ENCODE results near the gene ZNF785.
A peak's percentile ranks its signal among the peaks of the same experiment; 100 is the strongest.
"Not testable (repeated sequence)": the region's sequence is repeated elsewhere in the genome, so short reads cannot be mapped to it uniquely, and the experiment has no call there.

Gene ZNF785

DNA sequence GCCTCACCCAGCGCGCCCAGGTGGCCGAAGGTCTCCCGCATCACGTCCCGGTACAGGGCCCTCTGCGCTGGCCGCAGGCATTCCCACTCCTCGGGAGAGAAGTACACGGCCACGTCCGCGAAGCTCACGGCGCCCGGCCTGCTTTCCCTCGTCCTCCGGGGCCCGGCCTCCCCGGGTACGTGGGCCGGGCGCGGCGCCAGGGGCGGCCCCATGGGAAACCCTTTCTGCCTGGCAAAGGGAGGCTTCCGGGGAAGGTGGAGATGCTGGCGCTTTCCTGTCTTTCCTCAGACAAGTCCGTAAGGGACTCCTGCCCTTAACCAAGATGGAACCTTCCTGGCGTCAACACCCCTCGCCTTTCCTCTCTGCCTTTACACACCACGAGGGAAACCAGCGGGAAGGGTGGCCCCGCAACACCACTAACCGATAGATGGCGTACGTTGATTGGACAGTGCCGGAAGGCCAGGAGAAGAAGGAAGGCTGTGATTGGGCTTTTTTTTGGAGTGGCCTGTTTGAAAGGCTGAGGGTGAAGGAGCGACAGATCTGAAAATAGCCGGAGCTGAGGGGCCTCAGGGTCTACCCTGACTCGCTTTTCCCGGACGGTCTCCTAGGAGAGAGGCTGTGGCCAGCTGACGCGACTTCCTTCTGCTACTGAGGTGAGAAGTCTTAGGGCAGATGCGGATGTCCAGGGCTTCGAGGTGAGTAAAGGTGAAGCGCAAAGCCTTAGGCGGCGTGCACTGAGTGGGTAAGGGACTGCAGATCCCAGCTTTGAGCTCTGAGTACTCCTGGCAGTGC, at the start of gene ZNF785:
Gene ZNF785, minus strand, starts transcription at position 298 of the 792 bp plus-strand sequence. Its CDS starts 86 bp downstream, at position 212.
- ATAC-seq (replicated peaks; ENCODE audit: extremely low read depth, poor library complexity, severe bottlenecking) (peak; percentile 99), DNase-seq (ENCODE audit: low spot score in 2 of 2) (peak; percentile 79 to 91)
- H3K36me3 Mint-ChIP-seq (ENCODE audit: insufficient read depth): peaks cover 9% of the 10 kb centered on the region
- H3K27me3 Mint-ChIP-seq: no peaks in the 10 kb centered on the region
- peaks cover 15% of the 10 kb centered on the region for H3K4me1 Mint-ChIP-seq
- H3K4me3 Mint-ChIP-seq: peak within 1 kb of the TSS; percentile 82
- no peaks in the 10 kb centered on the region for H3K9me3 Mint-ChIP-seq
- H3K27ac Mint-ChIP-seq (ENCODE audit: low read depth): peak within 1 kb of the TSS; percentile 84

DNA sequence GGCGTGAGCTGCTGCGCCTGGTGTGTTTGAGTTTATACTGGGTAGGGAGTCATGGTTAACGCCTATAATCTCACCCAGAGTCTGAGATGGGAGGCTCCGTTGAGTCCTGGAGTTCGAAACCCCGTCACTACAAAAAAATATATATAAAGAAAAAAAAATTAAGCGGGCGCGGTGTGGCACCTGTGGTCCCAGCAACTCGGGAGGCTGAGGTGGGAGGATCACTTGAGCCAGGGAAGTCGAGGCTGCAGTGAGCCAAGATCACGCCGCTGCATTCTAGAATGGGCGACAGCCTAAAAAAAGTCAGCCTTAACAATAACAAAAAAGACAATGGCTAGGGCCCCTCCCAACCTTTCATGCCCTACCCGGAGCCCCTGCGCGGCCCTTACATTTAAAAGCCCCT, 48.0 kb upstream of the ZNF785 start:
- no peak for ATAC-seq (replicated peaks; ENCODE audit: extremely low read depth, poor library complexity, severe bottlenecking)

DNA sequence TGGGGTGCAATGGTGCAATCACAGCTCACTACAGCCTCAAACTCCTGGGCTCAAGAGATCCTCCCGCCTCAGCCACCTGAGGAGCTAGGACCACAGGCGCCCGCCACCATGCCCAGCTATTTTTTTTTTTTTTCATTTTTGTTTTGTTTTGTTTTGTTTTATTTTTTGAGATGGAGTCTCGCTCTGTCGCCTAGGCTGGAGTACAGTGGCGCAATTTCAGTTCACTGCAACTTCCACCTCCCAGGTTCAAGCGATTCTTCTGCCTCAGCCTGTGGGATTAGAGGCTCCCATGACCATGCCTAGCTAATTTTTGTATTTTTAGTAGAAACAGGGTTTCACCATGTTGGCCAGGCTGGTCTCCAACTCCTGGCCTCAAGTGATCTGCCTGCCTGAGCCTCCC, 47.0 kb upstream of the ZNF785 start:
- H3K4me1 Mint-ChIP-seq: peaks cover 22% of the 10 kb centered on the region
- not testable (repeated sequence) for H3K9me3 Mint-ChIP-seq; H3K27ac Mint-ChIP-seq (ENCODE audit: low read depth); DNase-seq (ENCODE audit: low spot score in 2 of 2); H3K36me3 Mint-ChIP-seq (ENCODE audit: insufficient read depth); H3K27me3 Mint-ChIP-seq; ATAC-seq (replicated peaks; ENCODE audit: extremely low read depth, poor library complexity, severe bottlenecking); H3K4me3 Mint-ChIP-seq

More for the DNA sequence above, 48.0 kb upstream of the ZNF785 start:
- Mint-ChIP-seq H3K36me3 (ENCODE audit: insufficient read depth) (peaks cover 9% of the 10 kb centered on the region), H3K4me1 (peaks cover 21% of the 10 kb centered on the region), H3K9me3 (no peaks in the 10 kb centered on the region), H3K4me3 (peak overlapping the region; percentile 75), H3K27ac (ENCODE audit: low read depth) (peak overlapping the region; percentile 96), H3K27me3 (no peaks in the 10 kb centered on the region)
- no peak for DNase-seq (ENCODE audit: low spot score in 2 of 2)

DNA sequence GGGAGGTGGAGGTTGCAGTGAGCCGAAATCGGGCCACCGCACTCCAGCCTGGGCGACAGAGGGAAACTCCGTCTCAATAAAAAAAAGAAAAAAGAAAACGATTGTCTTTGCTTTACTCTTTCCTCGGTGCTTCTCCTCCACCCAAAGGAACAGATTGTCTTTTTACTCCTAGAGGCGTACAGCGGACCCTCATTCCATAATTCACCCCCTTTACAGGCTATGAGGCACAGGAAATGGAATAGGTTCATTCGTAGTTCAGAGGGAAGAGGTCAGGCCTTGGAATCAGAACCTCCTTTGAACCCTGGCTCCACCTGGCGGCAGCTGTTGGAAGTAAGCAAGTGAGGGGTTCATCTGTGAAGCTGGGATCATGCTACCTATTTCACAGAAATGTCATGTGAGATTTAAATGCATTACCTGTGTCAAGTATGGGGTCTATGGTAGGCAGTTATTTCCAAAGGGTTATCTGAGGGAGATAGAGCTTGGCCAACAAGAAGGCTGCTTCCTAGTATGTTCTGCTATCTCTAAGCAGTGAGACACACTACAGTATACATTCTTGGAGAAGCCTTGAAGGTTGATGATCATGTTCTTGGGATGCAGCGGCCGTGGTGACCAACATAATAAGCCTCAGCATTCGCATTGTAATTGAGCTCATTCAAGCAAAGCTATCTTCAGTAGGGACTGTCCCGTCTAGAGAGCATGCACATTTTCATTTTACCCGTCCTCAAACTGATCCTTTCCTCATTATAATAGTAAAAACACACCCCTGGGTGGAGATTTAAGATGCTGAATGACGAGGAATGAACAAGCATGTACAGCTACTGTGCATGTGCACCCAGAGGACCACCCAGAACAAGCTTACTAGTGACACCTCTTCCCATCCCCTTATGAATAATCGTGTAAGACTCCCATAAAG, 43.4 kb upstream of the ZNF785 start:
- Mint-ChIP-seq H3K4me3 (peak overlapping the region; percentile 55), H3K9me3 (no peaks in the 10 kb centered on the region), H3K4me1 (peaks cover 7% of the 10 kb centered on the region), H3K27me3 (peaks cover 2% of the 10 kb centered on the region), H3K27ac (ENCODE audit: low read depth) (peak overlapping the region; percentile 35), H3K36me3 (ENCODE audit: insufficient read depth) (peaks cover 3% of the 10 kb centered on the region)
- peak; percentile 70 for ATAC-seq (replicated peaks; ENCODE audit: extremely low read depth, poor library complexity, severe bottlenecking)
- DNase-seq (ENCODE audit: low spot score in 2 of 2): peak; percentile 69 to 83

DNA sequence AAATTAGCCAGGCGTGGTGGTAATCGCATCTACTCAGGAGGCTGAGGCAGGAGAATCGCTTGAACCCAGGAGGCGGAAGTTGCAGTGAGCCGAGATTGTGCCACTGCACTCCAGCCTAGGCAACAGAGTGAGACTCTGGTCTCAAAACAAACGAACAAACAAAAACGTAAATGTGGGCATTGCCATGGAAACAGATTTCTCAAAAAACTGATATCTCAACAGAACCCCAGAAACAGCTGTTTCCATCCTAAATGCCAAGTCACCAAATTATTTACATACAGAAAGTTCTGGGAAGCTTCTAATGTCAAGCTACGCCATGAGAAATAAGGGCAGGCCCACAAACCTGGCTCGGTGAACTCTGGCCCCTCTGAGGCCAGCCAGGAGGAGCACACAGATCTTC, 40.7 kb upstream of the ZNF785 start:
- Mint-ChIP-seq H3K9me3 (no peaks in the 10 kb centered on the region), H3K27me3 (peaks cover 11% of the 10 kb centered on the region), H3K36me3 (ENCODE audit: insufficient read depth) (peaks cover 2% of the 10 kb centered on the region), H3K4me1 (peaks cover 6% of the 10 kb centered on the region), H3K4me3 (no peak overlapping the region), H3K27ac (ENCODE audit: low read depth) (no peak overlapping the region)
- DNase-seq (ENCODE audit: low spot score in 2 of 2): no peak
- ATAC-seq (replicated peaks; ENCODE audit: extremely low read depth, poor library complexity, severe bottlenecking): no peak

DNA sequence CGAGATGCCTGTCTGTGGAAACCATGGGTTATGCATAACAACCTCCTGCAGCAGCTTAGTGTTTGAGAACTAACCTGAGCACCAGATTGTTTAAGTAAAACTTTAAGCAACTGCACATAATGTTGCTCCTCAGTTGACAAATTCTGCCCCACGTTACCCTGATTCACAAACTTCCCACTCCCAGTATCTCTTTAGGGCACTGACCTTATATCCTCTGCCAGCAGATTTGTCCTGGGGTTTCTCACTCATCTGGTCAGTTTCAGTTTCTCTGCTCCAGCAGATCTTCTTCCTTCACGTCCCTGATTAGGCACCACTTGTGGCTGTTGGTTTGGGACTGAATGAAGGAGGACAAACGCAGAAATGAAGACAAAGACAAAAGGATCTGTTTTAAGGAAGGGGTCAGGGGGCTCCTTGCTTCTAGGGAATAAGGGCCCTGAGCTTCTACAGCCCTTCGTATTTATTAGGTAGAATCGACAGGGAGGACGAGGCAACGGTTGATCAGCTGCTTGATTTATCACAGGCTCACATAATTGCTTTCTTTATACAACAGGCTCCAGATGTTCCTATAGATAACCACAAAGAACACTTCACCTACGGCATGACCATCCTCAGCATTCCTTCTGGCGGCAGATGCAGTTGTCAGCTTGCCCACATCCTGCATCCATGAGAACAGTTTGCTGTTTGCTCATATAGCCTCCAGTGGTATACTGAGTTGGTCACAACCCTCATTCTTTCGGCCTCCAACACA, 38.2 kb upstream of the ZNF785 start:
- no peak overlapping the region for H3K27ac Mint-ChIP-seq (ENCODE audit: low read depth)
- ATAC-seq (replicated peaks; ENCODE audit: extremely low read depth, poor library complexity, severe bottlenecking) (no peak), DNase-seq (ENCODE audit: low spot score in 2 of 2) (no peak)
- H3K4me1 Mint-ChIP-seq: peaks cover 3% of the 10 kb centered on the region
- peaks cover 11% of the 10 kb centered on the region for H3K27me3 Mint-ChIP-seq
- peaks cover 2% of the 10 kb centered on the region for H3K36me3 Mint-ChIP-seq (ENCODE audit: insufficient read depth)
- H3K9me3 Mint-ChIP-seq: no peaks in the 10 kb centered on the region
- no peak overlapping the region for H3K4me3 Mint-ChIP-seq

DNA sequence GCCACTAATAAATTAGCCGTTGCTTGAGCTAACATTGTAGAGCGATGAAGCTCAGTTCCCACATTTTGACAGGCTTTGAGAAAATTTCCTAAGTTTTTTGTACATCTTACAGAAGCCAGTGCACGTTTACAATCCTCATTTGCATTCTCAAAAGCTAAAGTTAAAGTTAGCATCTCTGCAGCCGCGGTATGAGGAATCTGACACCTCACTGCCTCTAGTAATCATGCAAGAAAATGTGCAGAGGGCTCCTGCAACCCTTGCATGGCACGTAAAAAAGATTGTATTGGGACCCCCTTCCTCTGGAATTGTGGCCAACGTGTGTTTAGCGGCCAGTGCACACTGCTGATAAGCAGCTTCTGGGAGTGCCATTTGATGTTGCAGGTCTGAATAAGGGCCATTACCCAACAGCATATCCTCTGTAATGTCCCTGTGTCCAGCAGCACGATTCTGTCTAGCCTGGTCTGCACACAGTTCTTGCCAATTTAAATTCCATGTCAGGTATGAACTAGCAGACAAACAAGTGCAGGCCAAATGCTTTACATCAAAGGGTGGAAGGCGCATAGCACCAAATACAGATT, 37.0 kb upstream of the ZNF785 start:
- no peak overlapping the region for H3K4me3 Mint-ChIP-seq
- ATAC-seq (replicated peaks; ENCODE audit: extremely low read depth, poor library complexity, severe bottlenecking) (no peak), DNase-seq (ENCODE audit: low spot score in 2 of 2) (no peak)
- H3K27ac Mint-ChIP-seq (ENCODE audit: low read depth): no peak overlapping the region
- no peaks in the 10 kb centered on the region for H3K36me3 Mint-ChIP-seq (ENCODE audit: insufficient read depth)
- peaks cover 11% of the 10 kb centered on the region for H3K27me3 Mint-ChIP-seq
- no peaks in the 10 kb centered on the region for H3K4me1 Mint-ChIP-seq
- H3K9me3 Mint-ChIP-seq: no peaks in the 10 kb centered on the region

DNA sequence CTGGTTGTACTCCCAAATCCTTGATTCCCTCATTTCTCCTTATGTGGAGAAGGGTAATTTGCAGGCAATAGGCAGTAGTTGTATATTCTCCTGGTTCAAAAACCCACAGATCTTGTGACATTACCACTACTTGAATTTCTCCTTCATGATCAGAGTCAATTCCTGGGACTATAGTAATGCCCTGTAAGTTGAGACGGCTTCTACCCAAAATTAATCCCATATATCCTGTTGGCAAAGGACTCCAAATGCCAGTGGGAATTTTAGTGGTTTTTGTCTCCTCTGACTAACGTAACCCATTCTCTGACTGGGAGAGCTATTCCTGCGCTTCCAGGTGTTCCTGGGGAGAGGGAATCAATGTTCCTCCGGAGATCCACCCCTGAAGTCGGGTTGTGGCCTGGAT, 36.3 kb upstream of the ZNF785 start:
- Mint-ChIP-seq H3K4me1 (no peaks in the 10 kb centered on the region), H3K36me3 (ENCODE audit: insufficient read depth) (peaks cover 2% of the 10 kb centered on the region), H3K27me3 (peaks cover 11% of the 10 kb centered on the region), H3K9me3 (no peaks in the 10 kb centered on the region), H3K4me3 (no peak overlapping the region), H3K27ac (ENCODE audit: low read depth) (no peak overlapping the region)
- ATAC-seq (replicated peaks; ENCODE audit: extremely low read depth, poor library complexity, severe bottlenecking) (no peak), DNase-seq (ENCODE audit: low spot score in 2 of 2) (no peak)

DNA sequence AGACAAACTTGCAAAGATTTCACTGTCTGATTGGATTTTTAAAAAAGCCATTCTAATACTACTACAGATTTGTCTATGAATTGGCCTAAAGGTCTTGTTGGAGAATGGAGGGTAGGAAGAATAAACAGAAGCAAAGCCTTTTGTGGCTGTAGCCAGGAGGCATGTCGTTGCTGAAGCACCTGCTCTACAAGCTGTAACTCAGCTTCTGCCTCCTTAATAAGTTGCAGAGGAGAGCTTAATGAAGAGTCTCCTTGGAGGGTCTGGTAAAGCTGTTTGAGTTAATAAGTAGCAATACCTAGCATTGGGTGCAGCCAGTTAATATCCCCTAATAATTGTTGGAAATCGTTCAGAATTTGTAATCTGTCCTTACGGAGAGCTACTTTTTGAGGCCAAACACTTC, 34.7 kb upstream of the ZNF785 start:
- ATAC-seq (replicated peaks; ENCODE audit: extremely low read depth, poor library complexity, severe bottlenecking) (no peak), DNase-seq (ENCODE audit: low spot score in 2 of 2) (no peak)
- H3K4me3 Mint-ChIP-seq: no peak overlapping the region
- H3K9me3 Mint-ChIP-seq: no peaks in the 10 kb centered on the region
- H3K27me3 Mint-ChIP-seq: peaks cover 11% of the 10 kb centered on the region
- no peak overlapping the region for H3K27ac Mint-ChIP-seq (ENCODE audit: low read depth)
- H3K36me3 Mint-ChIP-seq (ENCODE audit: insufficient read depth): peaks cover 3% of the 10 kb centered on the region
- H3K4me1 Mint-ChIP-seq: peaks cover 5% of the 10 kb centered on the region

DNA sequence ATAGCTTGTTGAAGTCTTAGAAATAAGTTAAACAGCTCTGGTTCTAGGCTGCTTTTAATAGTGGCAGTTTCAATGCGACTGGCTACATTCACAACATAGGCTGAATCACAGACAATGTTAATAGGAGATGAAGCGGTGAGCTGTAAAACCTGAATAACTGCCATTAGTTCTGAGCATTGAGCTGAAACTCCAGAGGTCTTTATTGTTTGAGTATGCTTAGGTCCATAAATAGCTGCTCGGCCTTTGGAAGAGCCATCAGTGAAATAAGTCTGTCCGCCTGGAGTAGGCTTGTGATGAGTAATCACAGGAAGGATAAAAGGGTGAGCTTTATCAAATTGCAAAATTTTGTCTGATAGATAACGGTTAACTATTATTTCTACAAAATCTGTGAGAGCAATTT, 34.1 kb upstream of the ZNF785 start:
- H3K9me3 Mint-ChIP-seq: no peaks in the 10 kb centered on the region
- peaks cover 6% of the 10 kb centered on the region for H3K4me1 Mint-ChIP-seq
- H3K4me3 Mint-ChIP-seq: no peak overlapping the region
- no peak overlapping the region for H3K27ac Mint-ChIP-seq (ENCODE audit: low read depth)
- H3K36me3 Mint-ChIP-seq (ENCODE audit: insufficient read depth): peaks cover 3% of the 10 kb centered on the region
- no peak for ATAC-seq (replicated peaks; ENCODE audit: extremely low read depth, poor library complexity, severe bottlenecking)
- no peak for DNase-seq (ENCODE audit: low spot score in 2 of 2)
- peaks cover 11% of the 10 kb centered on the region for H3K27me3 Mint-ChIP-seq

DNA sequence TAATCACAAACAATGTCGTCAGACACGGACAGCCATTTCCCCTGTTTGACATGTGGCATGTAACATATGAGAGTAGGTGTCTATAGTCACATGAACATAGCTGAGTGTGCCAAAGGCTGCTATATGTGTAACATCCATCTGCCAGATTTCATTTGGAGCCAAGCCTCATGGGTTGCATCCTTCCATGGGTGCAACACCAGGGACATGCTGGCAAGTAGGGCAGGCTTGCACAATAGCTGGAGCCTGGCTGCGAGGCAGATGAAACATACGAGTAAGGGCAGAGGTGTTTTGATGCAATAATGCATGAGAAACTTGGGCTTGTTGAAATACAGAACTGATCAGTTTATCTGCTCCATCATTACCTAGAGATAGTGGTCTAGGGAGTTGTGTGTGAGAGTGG, 33.7 kb upstream of the ZNF785 start:
- ATAC-seq (replicated peaks; ENCODE audit: extremely low read depth, poor library complexity, severe bottlenecking) (no peak), DNase-seq (ENCODE audit: low spot score in 2 of 2) (no peak)
- Mint-ChIP-seq H3K9me3 (no peaks in the 10 kb centered on the region), H3K27me3 (peaks cover 11% of the 10 kb centered on the region), H3K4me3 (no peak overlapping the region), H3K36me3 (ENCODE audit: insufficient read depth) (peaks cover 3% of the 10 kb centered on the region), H3K27ac (ENCODE audit: low read depth) (no peak overlapping the region), H3K4me1 (peaks cover 6% of the 10 kb centered on the region)
